IMR-90 (cell line): Measurements from ENCODE around the gene RNF130. TPM values are rescaled to one million over a fixed set of nuclear protein-coding genes. Genes with fewer than 3 reads are reported as not detected.

Source experiments
- ATAC-seq: fragments of 200-7000 bp; cut with Tn5 transposase; 2 replicates; pipeline ENCODE4 v1.9.1; 2020; ENCODE audit warnings: low read depth, mild to moderate bottlenecking, moderate library complexity
- BruUV-seq: library from RNA; stranded (reverse); fragments of 400-500 nt; replicated peaks from 2 replicates; lab custom pipeline; 2021; lab: Mats Ljungman, UMichigan
- CTCF ChIA-PET: fragments of 300-600 bp; formaldehyde crosslinking; extraction: SDS; loops from one replicate; lab custom pipeline; 2021; ENCODE audit warnings: antibody characterized with exemption; lab: Yijun Ruan, JAX
- POLR2A ChIA-PET: fragments of 300-600 bp; sonication (Branson Sonifier 250); formaldehyde crosslinking; loops from one replicate; lab custom pipeline; 2022; ENCODE audit warnings: antibody characterized with exemption; ENCODE audit not compliant: unreplicated experiment; lab: Charles Lee
- DNase-seq: peaks from one replicate; pipeline ENCODE4 v3.0.0; 2013
- H2AFZ ChIP-seq: replicated peaks from 2 replicates; pipeline ENCODE3; 2013; ENCODE audit warnings: low read length, mild to moderate bottlenecking; ENCODE audit not compliant: poor library complexity
- H2AK5ac ChIP-seq: 2 replicates; pipeline ENCODE4 v1.6.1; 2013; ENCODE audit warnings: low read depth, low read length, inconsistent platforms
- H2AK9ac ChIP-seq: replicated peaks from 2 replicates; pipeline ENCODE3; 2013; ENCODE audit warnings: mild to moderate bottlenecking, low read depth, low read length, moderate library complexity; ENCODE audit not compliant: poor library complexity
- H2BK120ac ChIP-seq: 2 replicates; pipeline ENCODE4 v1.6.1; 2013; ENCODE audit warnings: low read depth, low read length, inconsistent platforms
- H2BK15ac ChIP-seq: 3 replicates; pipeline ENCODE4 v1.6.1; 2013; ENCODE audit warnings: low read depth, low read length, inconsistent platforms
- H2BK20ac ChIP-seq: 2 replicates; pipeline ENCODE4 v1.6.1; 2013; ENCODE audit warnings: low read depth, mild to moderate bottlenecking, inconsistent platforms, low read length, moderate library complexity
- H2BK5ac ChIP-seq: 2 replicates; pipeline ENCODE4 v1.6.1; 2013; ENCODE audit warnings: mild to moderate bottlenecking, low read depth, low read length, inconsistent platforms; ENCODE audit not compliant: poor library complexity, severe bottlenecking
- H3K14ac ChIP-seq: replicated peaks from 2 replicates; pipeline ENCODE4 v1.6.1; 2013; ENCODE audit warnings: low read depth, low read length, inconsistent platforms
- H3K18ac ChIP-seq: 2 replicates; pipeline ENCODE4 v1.6.1; 2013; ENCODE audit warnings: low read depth, low read length, control low read depth
- H3K23ac ChIP-seq: 2 replicates; pipeline ENCODE4 v1.6.1; 2013; ENCODE audit warnings: low read depth, low read length, inconsistent platforms
- H3K27ac ChIP-seq: 2 replicates; pipeline ENCODE4 v1.5.1; 2013; ENCODE audit warnings: mild to moderate bottlenecking, control low read depth, low read length; ENCODE audit not compliant: insufficient read depth
- H3K27me3 ChIP-seq: 2 replicates; pipeline ENCODE4 v1.6.1; 2013; ENCODE audit warnings: low read length; ENCODE audit not compliant: control insufficient read depth, insufficient read depth
- H3K36me3 ChIP-seq: 2 replicates; pipeline ENCODE4 v1.6.1; 2013; ENCODE audit warnings: low read length, mixed read lengths; ENCODE audit not compliant: control insufficient read depth, insufficient read depth
- H3K4ac ChIP-seq: 2 replicates; pipeline ENCODE4 v1.6.1; 2013; ENCODE audit warnings: low read depth, low read length, inconsistent platforms
- H3K4me1 ChIP-seq: 2 replicates; pipeline ENCODE4 v1.6.1; 2013; ENCODE audit warnings: low read length, mixed read lengths; ENCODE audit not compliant: control insufficient read depth, insufficient read depth
- H3K4me2 ChIP-seq: 2 replicates; pipeline ENCODE4 v1.6.1; 2013; ENCODE audit warnings: low read depth, mild to moderate bottlenecking, control low read depth, low read length, moderate library complexity
- H3K4me3 ChIP-seq: 2 replicates; pipeline ENCODE4 v1.5.1; 2013; ENCODE audit warnings: low read depth, mild to moderate bottlenecking, control low read depth, low read length, moderate library complexity; ENCODE audit not compliant: insufficient read depth
- H3K56ac ChIP-seq: 2 replicates; pipeline ENCODE4 v1.6.1; 2013; ENCODE audit warnings: low read length, inconsistent platforms; ENCODE audit not compliant: insufficient read depth; ENCODE audit errors: extremely low read depth
- H3K79me1 ChIP-seq, 2 experiments: 2 replicates each; pipeline ENCODE4 v1.6.1; 2013; ENCODE audit warnings: low read length in 2 of 2, inconsistent platforms in 1 of 2, low read depth in 1 of 2
- H3K9ac ChIP-seq: 2 replicates; pipeline ENCODE4 v1.6.1; 2013; ENCODE audit warnings: low read depth, low read length, control low read depth
- H3K9me1 ChIP-seq: 2 replicates; pipeline ENCODE4 v1.6.1; 2013; ENCODE audit warnings: low read length, inconsistent platforms; ENCODE audit not compliant: insufficient read depth
- H3K9me3 ChIP-seq: 2 replicates; pipeline ENCODE4 v1.6.1; 2013; ENCODE audit warnings: low read length; ENCODE audit not compliant: control insufficient read depth, insufficient read depth
- H4K20me1 ChIP-seq: 2 replicates; pipeline ENCODE4 v1.6.1; 2013; ENCODE audit warnings: low read length, inconsistent platforms; ENCODE audit not compliant: insufficient read depth
- H4K5ac ChIP-seq: 2 replicates; pipeline ENCODE4 v1.6.1; 2013; ENCODE audit warnings: mild to moderate bottlenecking, low read depth, low read length, control low read depth
- H4K8ac ChIP-seq, 2 experiments: 2 replicates each; pipeline ENCODE4 v1.6.1; 2013; ENCODE audit warnings: low read depth in 2 of 2, low read length in 2 of 2, control low read depth in 1 of 2, inconsistent platforms in 1 of 2
- H4K91ac ChIP-seq: 2 replicates; pipeline ENCODE4 v1.6.1; 2013; ENCODE audit warnings: low read depth, low read length, inconsistent platforms; ENCODE audit not compliant: insufficient read depth
- BHLHE40 ChIP-seq: fragments of 150-350 bp; IDR thresholded peaks from 2 replicates; pipeline ENCODE4 v1.6.1; 2016; ENCODE audit warnings: mild to moderate bottlenecking, low read depth, low read length
- CHD1 ChIP-seq: IDR thresholded peaks from 2 replicates; pipeline ENCODE4 v1.6.1; 2012; ENCODE audit warnings: low read depth, low read length, improper control_type of control experiment
- FOS ChIP-seq: fragments of 150-350 bp; IDR thresholded peaks from 2 replicates; pipeline ENCODE4 v1.6.1; 2016; ENCODE audit warnings: low read depth, low read length
- MAFK ChIP-seq: IDR thresholded peaks from 2 replicates; pipeline ENCODE4 v1.6.1; 2012; ENCODE audit warnings: low read depth, low read length, improper control_type of control experiment
- MAZ ChIP-seq: IDR thresholded peaks from 2 replicates; pipeline ENCODE4 v1.6.1; 2012; ENCODE audit warnings: low read depth, mild to moderate bottlenecking, low read length, improper control_type of control experiment, moderate library complexity, borderline replicate concordance
- NFE2L2 ChIP-seq: fragments of 150-350 bp; IDR thresholded peaks from 2 replicates; pipeline ENCODE4 v1.6.1; 2016; ENCODE audit warnings: low read depth, mild to moderate bottlenecking, low read length
- POLR2A ChIP-seq: IDR thresholded peaks from 2 replicates; pipeline ENCODE4 v1.6.1; 2012; ENCODE audit warnings: mild to moderate bottlenecking, low read depth, low read length
- RAD21 ChIP-seq: IDR thresholded peaks from 2 replicates; pipeline ENCODE4 v1.6.1; 2012; ENCODE audit warnings: low read length, improper control_type of control experiment
- RCOR1 ChIP-seq: IDR thresholded peaks from 2 replicates; pipeline ENCODE4 v1.6.1; 2012; ENCODE audit warnings: mild to moderate bottlenecking, low read length, improper control_type of control experiment; ENCODE audit not compliant: insufficient replicate concordance
- RFX5 ChIP-seq: IDR thresholded peaks from 2 replicates; pipeline ENCODE4 v1.8.0; 2012; ENCODE audit warnings: low read depth, mild to moderate bottlenecking, low read length, moderate library complexity
- SMC3 ChIP-seq: fragments of 150-350 bp; IDR thresholded peaks from 2 replicates; pipeline ENCODE4 v1.6.1; 2016; ENCODE audit warnings: low read depth, mild to moderate bottlenecking, antibody characterized with exemption, low read length, moderate library complexity
- WGBS, 2 experiments: methylation state at CpG; one replicate each; pipeline versions ENCODE4 v1.1.5 to v1.1.7; 2013; ENCODE audit warnings: missing lambda C conversion rate in 2 of 2; ENCODE audit not compliant: insufficient read length in 1 of 2; ENCODE audit errors: extremely low coverage in 2 of 2; 5-methylcytosine and 5-hydroxymethylcytosine counted together
- dilution Hi-C: fragments of 300-500 bp; cut with HindIII; formaldehyde crosslinking; loops from one replicate; pipeline ENCODE4 v1.14.3; 2018; ENCODE audit warnings: low sequenced_read_pairs; ENCODE audit not compliant: unreplicated experiment
- in situ Hi-C: fragments of 300-500 bp; cut with MboI; formaldehyde crosslinking; loops from 3 replicates; pipeline ENCODE4 v1.14.3; 2019; ENCODE audit warnings: low sequenced_read_pairs, inconsistent platforms, mixed read lengths
- intact Hi-C: fragments of 100-400 bp; cut with micrococcal nuclease; formaldehyde crosslinking; loops from 2 replicates; pipeline ENCODE4 v1.10.0; 2022
- polyA plus RNA-seq, 3 experiments: library from polyadenylated mRNA; depleted of rRNA; stranded (reverse); fragments of >200 nt; gene quantifications; 2 replicates each; pipeline ENCODE4 v1.2.3, GENCODE V29; 2012; ENCODE audit warnings: low replicate concordance in 1 of 3
- total RNA-seq: library from RNA; depleted of rRNA; stranded (reverse); fragments of >200 nt; gene quantifications from 2 replicates; pipeline ENCODE4 v1.2.3, GENCODE V29; 2012
- TF ChIP-seq, protein P1 (sequence below): conservative IDR thresholded peaks from 2 replicates; pipeline ENCODE4 v1.5.1; 2012; ENCODE audit warnings: mild to moderate bottlenecking, low read depth, low read length, improper control_type of control experiment
- TF ChIP-seq, protein P2 (sequence below): fragments of 150-350 bp; IDR thresholded peaks from 2 replicates; pipeline ENCODE4 v1.6.1; 2017; ENCODE audit warnings: mild to moderate bottlenecking, antibody characterized with exemption, low read length, low read depth
- TF ChIP-seq, protein P3 (sequence below): fragments of 150-350 bp; IDR thresholded peaks from 2 replicates; pipeline ENCODE4 v1.6.1; 2016; ENCODE audit warnings: low read depth, mild to moderate bottlenecking, low read length, moderate library complexity, borderline replicate concordance

Gene RNF130
- total and polyA plus RNA-seq, 2 of the 4 experiments (the other 2 are of a cell fraction) = 12.9 to 21.7 TPM

DNA sequence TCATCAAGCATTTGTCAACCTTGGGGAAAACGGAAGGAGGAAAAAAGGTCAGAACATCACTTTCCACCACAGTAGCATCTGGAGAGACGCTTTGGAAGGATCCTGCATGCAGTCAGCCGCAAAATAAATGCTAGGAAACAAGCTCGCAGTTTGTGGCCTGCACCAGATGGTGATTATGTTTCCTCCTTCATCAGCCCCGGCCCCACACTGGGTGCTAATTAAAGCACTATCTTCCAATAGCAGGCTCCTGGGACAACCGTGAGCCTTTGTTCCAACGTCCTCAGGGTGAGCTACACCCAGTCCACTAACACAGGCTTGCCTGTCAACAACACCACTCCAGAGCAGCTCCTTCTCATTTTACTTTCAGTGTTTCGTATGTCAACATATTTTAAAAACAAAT is 64.0 kb downstream of the RNF130 start:
- Histone ChIP-seq H3K79me1 (no peaks in the 10 kb centered on the region; a peak in 1 of 4 replicates), H2BK120ac (no peak overlapping the region), H3K4me2 (no peak overlapping the region), H4K91ac (no peak overlapping the region), H2BK20ac (no peak overlapping the region), H4K20me1 (no peaks in the 10 kb centered on the region), H3K4me1 (peaks cover 2% of the 10 kb centered on the region; the same call in 1 of the 2 replicates), H3K9me3 (no peaks in the 10 kb centered on the region), H3K18ac (no peak overlapping the region), H3K4me3 (no peak overlapping the region), H4K5ac (no peak overlapping the region), H2AK5ac (no peak overlapping the region), H3K27me3 (no peaks in the 10 kb centered on the region), H3K9ac (no peak overlapping the region), H2AFZ (no peak overlapping the region), H2AK9ac (no peak overlapping the region), H4K8ac (no peak overlapping the region), H3K56ac (no peak overlapping the region), H3K36me3 (peaks cover 4% of the 10 kb centered on the region; the same call in 1 of the 2 replicates), H3K14ac (no peak overlapping the region), H3K4ac (no peak overlapping the region), H2BK15ac (no peak overlapping the region), H2BK5ac (no peak overlapping the region), H3K9me1 (no peaks in the 10 kb centered on the region), H3K27ac (no peak overlapping the region), H3K23ac (no peak overlapping the region)
- no TSS peak for BruUV-seq
- POLR2A ChIA-PET = no interaction called here
- TF ChIP-seq BHLHE40 (no peak), RCOR1 (no peak), POLR2A (no peak), FOS (no peak), MAFK (no peak), RFX5 (no peak), NFE2L2 (no peak), SMC3 (no peak), RAD21 (no peak), MAZ (no peak), CHD1 (no peak)
- TF ChIP-seq, protein P1, sequence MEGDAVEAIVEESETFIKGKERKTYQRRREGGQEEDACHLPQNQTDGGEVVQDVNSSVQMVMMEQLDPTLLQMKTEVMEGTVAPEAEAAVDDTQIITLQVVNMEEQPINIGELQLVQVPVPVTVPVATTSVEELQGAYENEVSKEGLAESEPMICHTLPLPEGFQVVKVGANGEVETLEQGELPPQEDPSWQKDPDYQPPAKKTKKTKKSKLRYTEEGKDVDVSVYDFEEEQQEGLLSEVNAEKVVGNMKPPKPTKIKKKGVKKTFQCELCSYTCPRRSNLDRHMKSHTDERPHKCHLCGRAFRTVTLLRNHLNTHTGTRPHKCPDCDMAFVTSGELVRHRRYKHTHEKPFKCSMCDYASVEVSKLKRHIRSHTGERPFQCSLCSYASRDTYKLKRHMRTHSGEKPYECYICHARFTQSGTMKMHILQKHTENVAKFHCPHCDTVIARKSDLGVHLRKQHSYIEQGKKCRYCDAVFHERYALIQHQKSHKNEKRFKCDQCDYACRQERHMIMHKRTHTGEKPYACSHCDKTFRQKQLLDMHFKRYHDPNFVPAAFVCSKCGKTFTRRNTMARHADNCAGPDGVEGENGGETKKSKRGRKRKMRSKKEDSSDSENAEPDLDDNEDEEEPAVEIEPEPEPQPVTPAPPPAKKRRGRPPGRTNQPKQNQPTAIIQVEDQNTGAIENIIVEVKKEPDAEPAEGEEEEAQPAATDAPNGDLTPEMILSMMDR = no peak
- TF ChIP-seq, protein P2, sequence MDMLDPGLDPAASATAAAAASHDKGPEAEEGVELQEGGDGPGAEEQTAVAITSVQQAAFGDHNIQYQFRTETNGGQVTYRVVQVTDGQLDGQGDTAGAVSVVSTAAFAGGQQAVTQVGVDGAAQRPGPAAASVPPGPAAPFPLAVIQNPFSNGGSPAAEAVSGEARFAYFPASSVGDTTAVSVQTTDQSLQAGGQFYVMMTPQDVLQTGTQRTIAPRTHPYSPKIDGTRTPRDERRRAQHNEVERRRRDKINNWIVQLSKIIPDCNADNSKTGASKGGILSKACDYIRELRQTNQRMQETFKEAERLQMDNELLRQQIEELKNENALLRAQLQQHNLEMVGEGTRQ = no peak
- TF ChIP-seq, protein P3, sequence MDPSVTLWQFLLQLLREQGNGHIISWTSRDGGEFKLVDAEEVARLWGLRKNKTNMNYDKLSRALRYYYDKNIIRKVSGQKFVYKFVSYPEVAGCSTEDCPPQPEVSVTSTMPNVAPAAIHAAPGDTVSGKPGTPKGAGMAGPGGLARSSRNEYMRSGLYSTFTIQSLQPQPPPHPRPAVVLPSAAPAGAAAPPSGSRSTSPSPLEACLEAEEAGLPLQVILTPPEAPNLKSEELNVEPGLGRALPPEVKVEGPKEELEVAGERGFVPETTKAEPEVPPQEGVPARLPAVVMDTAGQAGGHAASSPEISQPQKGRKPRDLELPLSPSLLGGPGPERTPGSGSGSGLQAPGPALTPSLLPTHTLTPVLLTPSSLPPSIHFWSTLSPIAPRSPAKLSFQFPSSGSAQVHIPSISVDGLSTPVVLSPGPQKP = no peak
- in situ Hi-C loops = no loop called here
- DNase-seq = no peak
- WGBS, 2 experiments = 83% methylated on average over 1 of the region's 8 CpGs; no CpG with 5 or more reads in 1 of the 2 experiments
- ATAC-seq = no peak
- CTCF ChIA-PET = no interaction called here
- dilution Hi-C loops = no loop called here
- intact Hi-C loops = no loop called here
